GM12801 (cell line): Measurements from ENCODE around the gene CLCN4.

ENCODE experiments used
- TF ChIP-seq, protein P1 (sequence below): IDR thresholded peaks from one replicate; pipeline ENCODE4 v1.5.1; 2011; ENCODE audit warnings: control low read depth; ENCODE audit not compliant: insufficient read length; ENCODE audit errors: extremely low read depth

CLCN4 gene

GRCh38 chrX:10184411-10184810 is 27.6 kb downstream of the CLCN4 start:
- TF ChIP-seq, protein P1, sequence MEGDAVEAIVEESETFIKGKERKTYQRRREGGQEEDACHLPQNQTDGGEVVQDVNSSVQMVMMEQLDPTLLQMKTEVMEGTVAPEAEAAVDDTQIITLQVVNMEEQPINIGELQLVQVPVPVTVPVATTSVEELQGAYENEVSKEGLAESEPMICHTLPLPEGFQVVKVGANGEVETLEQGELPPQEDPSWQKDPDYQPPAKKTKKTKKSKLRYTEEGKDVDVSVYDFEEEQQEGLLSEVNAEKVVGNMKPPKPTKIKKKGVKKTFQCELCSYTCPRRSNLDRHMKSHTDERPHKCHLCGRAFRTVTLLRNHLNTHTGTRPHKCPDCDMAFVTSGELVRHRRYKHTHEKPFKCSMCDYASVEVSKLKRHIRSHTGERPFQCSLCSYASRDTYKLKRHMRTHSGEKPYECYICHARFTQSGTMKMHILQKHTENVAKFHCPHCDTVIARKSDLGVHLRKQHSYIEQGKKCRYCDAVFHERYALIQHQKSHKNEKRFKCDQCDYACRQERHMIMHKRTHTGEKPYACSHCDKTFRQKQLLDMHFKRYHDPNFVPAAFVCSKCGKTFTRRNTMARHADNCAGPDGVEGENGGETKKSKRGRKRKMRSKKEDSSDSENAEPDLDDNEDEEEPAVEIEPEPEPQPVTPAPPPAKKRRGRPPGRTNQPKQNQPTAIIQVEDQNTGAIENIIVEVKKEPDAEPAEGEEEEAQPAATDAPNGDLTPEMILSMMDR, result no peak

- TF ChIP-seq, protein P1, result no peak
These were observed 29.6 kb downstream of the CLCN4 start for GRCh38 chrX:10186355-10186754.

GRCh38 chrX:10187421-10187820 is 30.6 kb downstream of the CLCN4 start:
- TF ChIP-seq, protein P1, result no peak

DNA sequence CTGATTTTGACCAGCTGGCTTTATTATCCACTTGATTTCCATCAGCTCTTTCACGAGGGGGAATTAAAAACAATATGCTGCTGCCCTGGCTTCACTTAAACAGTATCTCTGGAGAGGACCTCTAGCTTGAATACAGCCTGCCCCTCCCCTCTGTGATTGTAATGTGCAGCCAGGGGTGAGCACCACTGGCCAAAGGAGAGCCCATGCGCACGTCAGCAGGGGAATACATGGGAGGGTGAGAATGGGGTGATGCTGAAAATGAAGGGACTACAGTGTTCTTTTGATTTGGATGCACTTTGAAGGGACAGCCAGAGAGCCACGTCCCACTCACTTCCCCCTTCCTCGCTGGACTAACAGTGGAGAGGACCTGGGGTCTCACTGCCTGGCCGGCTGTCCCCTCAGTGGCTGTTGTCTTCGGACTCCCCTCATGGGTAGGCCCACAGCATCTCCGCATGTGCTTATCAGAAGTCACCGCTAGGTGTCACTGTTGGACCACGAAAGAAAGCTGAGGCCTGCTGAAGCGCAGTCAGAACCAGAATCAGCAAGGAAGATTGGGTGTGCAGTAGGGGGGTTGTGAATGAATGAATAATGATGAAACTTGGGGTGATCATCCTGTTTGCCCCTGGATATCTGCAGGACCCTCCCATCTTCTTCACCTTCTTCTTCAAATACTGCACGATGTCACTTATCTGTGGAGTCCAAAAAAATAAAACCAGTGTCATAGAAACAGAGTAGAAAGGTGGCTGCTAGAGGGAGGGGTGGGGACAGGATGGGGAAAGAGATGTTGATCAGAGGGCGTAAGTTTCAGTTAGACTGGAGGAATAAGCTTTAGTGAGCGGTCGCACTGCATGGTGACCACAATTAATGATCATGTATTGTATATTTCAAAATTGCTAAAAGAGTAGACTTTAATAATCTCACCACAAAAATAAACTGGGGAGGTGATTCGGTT is 32.8 kb downstream of the CLCN4 start:
- TF ChIP-seq, protein P1, result no peak

- TF ChIP-seq, protein P1, result no peak
These were observed 33.6 kb downstream of the CLCN4 start for GRCh38 chrX:10190367-10190766.

DNA sequence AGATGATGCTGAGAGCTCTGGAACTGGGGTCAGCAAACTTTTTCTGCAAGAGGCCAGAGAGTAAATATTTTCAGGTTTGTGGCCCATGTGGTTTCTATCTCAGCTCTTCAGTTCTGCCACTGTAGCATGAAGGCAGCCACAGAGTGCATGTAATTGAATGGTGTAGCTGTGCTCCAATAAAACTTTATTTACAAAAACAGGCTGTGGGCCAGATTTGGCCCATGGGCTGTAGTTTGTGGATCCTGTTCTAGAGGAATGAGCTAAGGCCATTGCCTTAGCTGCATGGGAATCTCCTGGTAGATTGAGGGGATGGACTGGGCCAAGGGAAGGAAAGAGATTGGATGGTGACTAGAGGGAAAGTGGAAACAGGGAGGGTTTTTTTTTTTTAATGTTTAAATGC is 36.8 kb downstream of the CLCN4 start:
- TF ChIP-seq, protein P1, result no peak

DNA sequence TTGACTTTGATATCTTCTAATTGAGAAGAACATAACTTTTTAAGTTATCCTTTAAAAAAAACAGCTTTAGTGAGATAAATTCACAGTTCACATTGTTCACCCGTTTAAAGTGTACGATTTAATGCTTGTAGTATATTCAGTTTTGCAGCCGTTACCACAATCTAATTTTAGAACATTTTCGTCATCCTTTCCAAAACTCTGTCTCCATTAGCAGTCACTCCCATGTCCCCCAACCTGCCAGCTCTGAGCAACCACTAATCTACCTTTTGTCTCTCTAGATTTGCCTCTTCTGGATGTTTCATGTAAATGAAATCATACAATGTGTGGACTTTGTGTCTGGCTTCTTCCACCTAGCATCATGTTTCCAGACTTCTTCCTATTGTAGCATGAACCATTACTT is 38.6 kb downstream of the CLCN4 start:
- TF ChIP-seq, protein P1, result no peak
